Neuronal stem cell (in vitro differentiated cells): Measurements from ENCODE around the gene C3orf85.

Experiments
- DNase-seq: peaks from one replicate; pipeline ENCODE4 v3.0.0-alpha.2; 2013; ENCODE audit warnings: low spot score
- H2AFZ ChIP-seq: one replicate; pipeline ENCODE4 v1.6.1; 2013; ENCODE audit warnings: mild to moderate bottlenecking, low read length, inconsistent platforms
- H2AK5ac ChIP-seq: 2 replicates; pipeline ENCODE4 v1.6.1; 2013; ENCODE audit warnings: low read depth, mild to moderate bottlenecking, inconsistent platforms, low read length, moderate library complexity, mixed read lengths
- H2BK120ac ChIP-seq: 2 replicates; pipeline ENCODE4 v1.6.1; 2013; ENCODE audit warnings: low read depth, mild to moderate bottlenecking, inconsistent platforms, low read length, moderate library complexity, mixed read lengths
- H2BK12ac ChIP-seq: one replicate; pipeline ENCODE4 v1.6.1; 2013; ENCODE audit warnings: low read length, inconsistent platforms
- H2BK15ac ChIP-seq: 2 replicates; pipeline ENCODE4 v1.6.1; 2013; ENCODE audit warnings: mild to moderate bottlenecking, low read length, inconsistent platforms, mixed read lengths
- H2BK5ac ChIP-seq: one replicate; pipeline ENCODE4 v1.6.1; 2013; ENCODE audit warnings: inconsistent platforms, mild to moderate bottlenecking, low read length, moderate library complexity
- H3K14ac ChIP-seq: one replicate; pipeline ENCODE4 v1.6.1; 2013; ENCODE audit warnings: low read length, inconsistent platforms
- H3K18ac ChIP-seq: 2 replicates; pipeline ENCODE4 v1.6.1; 2013; ENCODE audit warnings: low read length, inconsistent platforms
- H3K23ac ChIP-seq: 2 replicates; pipeline ENCODE4 v1.6.1; 2013; ENCODE audit warnings: low read depth, mild to moderate bottlenecking, mixed read lengths, low read length, inconsistent platforms; ENCODE audit not compliant: poor library complexity
- H3K27ac ChIP-seq: replicated peaks from 3 replicates; pipeline ENCODE4 v1.5.1; 2013; ENCODE audit warnings: low read length, inconsistent platforms
- H3K27me3 ChIP-seq, 3 experiments: 2 replicates each; pipeline ENCODE4 v1.6.1; 2013; ENCODE audit warnings: low read length in 3 of 3, mild to moderate bottlenecking in 2 of 3, inconsistent platforms in 1 of 3, low read depth in 1 of 3, mixed read lengths in 1 of 3, moderate library complexity in 1 of 3; ENCODE audit not compliant: control insufficient read depth in 3 of 3, insufficient read depth in 3 of 3
- H3K36me3 ChIP-seq, 2 donors: replicated peaks in 1 of 2; 2 replicates each; pipeline ENCODE4 v1.6.1; 2013; ENCODE audit warnings: low read length in 2 of 2; ENCODE audit not compliant: control insufficient read depth in 2 of 2, insufficient read depth in 2 of 2
- H3K4ac ChIP-seq: 2 replicates; pipeline ENCODE4 v1.6.1; 2013; ENCODE audit warnings: inconsistent platforms, mild to moderate bottlenecking, low read length, moderate library complexity
- H3K4me1 ChIP-seq, 2 donors: 1 replicate in 1 of 2; 2 replicates in 1 of 2; pipeline ENCODE4 v1.6.1; 2013; ENCODE audit warnings: low read length in 2 of 2, low read depth in 1 of 2; ENCODE audit not compliant: control insufficient read depth in 2 of 2, insufficient read depth in 1 of 2
- H3K4me2 ChIP-seq: one replicate; pipeline ENCODE4 v1.6.1; 2013; ENCODE audit warnings: mild to moderate bottlenecking, low read length, inconsistent platforms; ENCODE audit not compliant: insufficient read depth, poor library complexity, severe bottlenecking
- H3K4me3 ChIP-seq, 2 donors: 2 replicates each; pipeline ENCODE4 v1.5.1; 2013; ENCODE audit warnings: low read length in 2 of 2, mild to moderate bottlenecking in 2 of 2, inconsistent platforms in 1 of 2, moderate library complexity in 1 of 2
- H3K79me1 ChIP-seq: one replicate; pipeline ENCODE4 v1.6.1; 2013; ENCODE audit warnings: low read depth, mild to moderate bottlenecking, inconsistent platforms, low read length, moderate library complexity
- H3K9ac ChIP-seq: one replicate; pipeline ENCODE4 v1.6.1; 2013; ENCODE audit warnings: mild to moderate bottlenecking, low read depth, low read length, inconsistent platforms; ENCODE audit not compliant: poor library complexity
- H3K9me3 ChIP-seq, 2 donors: replicated peaks in 1 of 2; 2 replicates each; pipeline versions ENCODE3 to v1.6.1; 2013; ENCODE audit warnings: low read length in 2 of 2, mild to moderate bottlenecking in 2 of 2, inconsistent platforms in 1 of 2, low read depth in 1 of 2, mixed read lengths in 1 of 2, moderate library complexity in 1 of 2; ENCODE audit not compliant: control insufficient read depth in 2 of 2, insufficient read depth in 1 of 2
- H4K8ac ChIP-seq: one replicate; pipeline ENCODE4 v1.6.1; 2013; ENCODE audit warnings: low read depth, mild to moderate bottlenecking, inconsistent platforms, low read length, moderate library complexity
- H4K91ac ChIP-seq: one replicate; pipeline ENCODE4 v1.6.1; 2013; ENCODE audit warnings: low read length, low read depth, mild to moderate bottlenecking, inconsistent platforms; ENCODE audit not compliant: poor library complexity
- whole genome bisulfite sequencing, 2 donors: extraction: QIAGEN DNeasy Blood & Tissue Kit; methylation state at CpG; one replicate each; pipeline ENCODE4 v1.1.7; 2013; ENCODE audit warnings: missing lambda C conversion rate in 2 of 2, mixed read lengths in 1 of 2; ENCODE audit not compliant: insufficient read length in 2 of 2, insufficient replicate concordance in 1 of 2; ENCODE audit errors: extremely low coverage in 2 of 2; 5-methylcytosine and 5-hydroxymethylcytosine counted together

The C3orf85 gene

GRCh38 chr3:109154979-109155378 lies 18.5 kb downstream of the C3orf85 start:
- H3K18ac ChIP-seq = no peak overlapping the region
- H3K14ac ChIP-seq = no peak overlapping the region
- no peak overlapping the region for H2BK120ac ChIP-seq
- no peaks in the 10 kb centered on the region for H3K79me1 ChIP-seq
- no CpG with 5 or more reads among the region's 2 CpGs for WGBS, 2 donors
- H3K4ac ChIP-seq = no peak overlapping the region
- no peak overlapping the region for H2BK5ac ChIP-seq
- H3K27me3 ChIP-seq = no peaks in the 10 kb centered on the region
- H2AFZ ChIP-seq = no peak overlapping the region
- H3K27ac ChIP-seq = no peak overlapping the region
- H3K23ac ChIP-seq = no peak overlapping the region
- DNase-seq = no peak
- H3K9me3 ChIP-seq = peaks cover 0 to 1% of the 10 kb centered on the region in 2 donors
- no peaks in the 10 kb centered on the region for H3K4me1 ChIP-seq
- no peak overlapping the region for H3K4me3 ChIP-seq
- no peaks in the 10 kb centered on the region for H3K36me3 ChIP-seq
- no peak overlapping the region for H4K91ac ChIP-seq
- no peak overlapping the region for H2BK15ac ChIP-seq
- H4K8ac ChIP-seq = no peak overlapping the region
- no peak overlapping the region for H2BK12ac ChIP-seq
- H3K4me2 ChIP-seq = no peak overlapping the region
- H3K9ac ChIP-seq = no peak overlapping the region
- H2AK5ac ChIP-seq = no peak overlapping the region

GRCh38 chr3:109155828-109156227 lies 19.3 kb downstream of the C3orf85 start:
- Histone ChIP-seq H3K79me1 (no peaks in the 10 kb centered on the region), H3K27ac (no peak overlapping the region)

GRCh38 chr3:109161487-109162123 lies 25.1 kb downstream of the C3orf85 start:
- no peak overlapping the region for H3K27ac ChIP-seq
- no peak overlapping the region for H2BK15ac ChIP-seq
- no peak overlapping the region for H2BK5ac ChIP-seq
- no peaks in the 10 kb centered on the region for H3K36me3 ChIP-seq
- H3K79me1 ChIP-seq = no peaks in the 10 kb centered on the region
- no peak overlapping the region for H2BK120ac ChIP-seq
- no peak overlapping the region for H2AFZ ChIP-seq
- DNase-seq = no peak
- H3K4me3 ChIP-seq = no peak overlapping the region
- no peak overlapping the region for H2AK5ac ChIP-seq
- no peak overlapping the region for H3K9ac ChIP-seq
- peaks cover 0 to 1% of the 10 kb centered on the region in 2 donors for H3K9me3 ChIP-seq
- no peak overlapping the region for H2BK12ac ChIP-seq
- H3K4ac ChIP-seq = no peak overlapping the region
- no peaks in the 10 kb centered on the region for H3K4me1 ChIP-seq
- H3K14ac ChIP-seq = no peak overlapping the region
- no peak overlapping the region for H4K8ac ChIP-seq
- no peak overlapping the region for H3K18ac ChIP-seq
- H3K4me2 ChIP-seq = no peak overlapping the region
- no CpG with 5 or more reads among the region's 2 CpGs for WGBS, 2 donors
- H4K91ac ChIP-seq = no peak overlapping the region
- no peak overlapping the region for H3K23ac ChIP-seq
- no peaks in the 10 kb centered on the region for H3K27me3 ChIP-seq

More at GRCh38 chr3:109155828-109156227, 19.3 kb downstream of the C3orf85 start:
- H2BK12ac ChIP-seq = no peak overlapping the region
- H3K4me1 ChIP-seq = no peaks in the 10 kb centered on the region
- H3K18ac ChIP-seq = no peak overlapping the region
- no peak for DNase-seq
- no peak overlapping the region for H4K8ac ChIP-seq
- H2BK15ac ChIP-seq = no peak overlapping the region
- no peak overlapping the region for H2BK5ac ChIP-seq
- H3K4me3 ChIP-seq = no peak overlapping the region
- H3K23ac ChIP-seq = no peak overlapping the region
- WGBS, 2 donors = no CpG with 5 or more reads among the region's 1 CpG
- H3K9ac ChIP-seq = no peak overlapping the region
- H3K4me2 ChIP-seq = no peak overlapping the region
- H3K4ac ChIP-seq = no peak overlapping the region
- no peak overlapping the region for H2AFZ ChIP-seq
- no peaks in the 10 kb centered on the region for H3K36me3 ChIP-seq
- peaks cover 0 to 1% of the 10 kb centered on the region in 2 donors for H3K9me3 ChIP-seq
- H2AK5ac ChIP-seq = no peak overlapping the region
- H3K27me3 ChIP-seq = no peaks in the 10 kb centered on the region
- no peak overlapping the region for H2BK120ac ChIP-seq
- H4K91ac ChIP-seq = no peak overlapping the region
- no peak overlapping the region for H3K14ac ChIP-seq

DNA sequence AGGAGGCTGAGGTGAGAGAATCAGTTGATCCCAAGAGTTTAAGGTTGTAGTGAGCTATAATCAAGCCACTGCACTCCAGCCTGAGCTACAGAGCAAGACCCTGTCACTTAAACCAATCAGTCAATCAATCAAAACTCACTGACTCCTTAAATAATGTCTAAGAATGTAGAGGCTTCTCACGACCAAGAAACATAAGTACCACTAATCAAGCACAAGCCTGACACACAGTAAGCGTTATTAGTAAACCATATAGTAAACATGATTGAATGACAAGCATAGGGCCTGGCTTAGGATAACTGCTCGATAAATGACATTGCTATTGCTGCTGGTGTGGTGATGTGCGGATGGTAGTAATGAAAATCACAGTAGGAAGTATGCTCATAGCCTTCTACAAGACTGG lies 29.4 kb downstream of the C3orf85 start:
- Histone ChIP-seq H4K91ac (no peak overlapping the region), H3K36me3 (no peaks in the 10 kb centered on the region), H3K23ac (no peak overlapping the region), H3K27ac (no peak overlapping the region), H3K18ac (no peak overlapping the region), H2AFZ (no peak overlapping the region), H3K4me2 (no peak overlapping the region), H3K79me1 (no peaks in the 10 kb centered on the region), H3K27me3 (no peaks in the 10 kb centered on the region), H3K4me1 (no peaks in the 10 kb centered on the region), H2BK120ac (no peak overlapping the region), H3K14ac (no peak overlapping the region), H2AK5ac (no peak overlapping the region), H3K9ac (no peak overlapping the region), H3K4ac (no peak overlapping the region), H2BK15ac (no peak overlapping the region), H3K4me3 (no peak overlapping the region), H2BK12ac (no peak overlapping the region), H2BK5ac (no peak overlapping the region), H3K9me3 (no peaks in the 10 kb centered on the region), H4K8ac (no peak overlapping the region)
- no CpG with 5 or more reads among the region's 4 CpGs for whole genome bisulfite sequencing, 2 donors
- no peak for DNase-seq
